Mucosa of descending colon (tissue), 3 donors: ENCODE results near the gene TMUB1. TPM values are rescaled to one million over a fixed set of nuclear protein-coding genes. Genes with fewer than 3 reads are reported as not detected.

ENCODE experiments used
- ATAC-seq: fragments of 200-7000 bp; cut with Tn5 transposase; one replicate; pipeline ENCODE4 v1.9.1; 2020; ENCODE audit warnings: mild to moderate bottlenecking, moderate library complexity
- DNase-seq, 3 donors: peaks; one replicate each; pipeline ENCODE4 v3.0.0-alpha.2; 2020
- H3K36me3 ChIP-seq: fragments of 200-600 bp; one replicate; pipeline ENCODE4 v1.8.0; 2021; ENCODE audit warnings: low read depth, mild to moderate bottlenecking
- H3K4me1 ChIP-seq: fragments of 200-600 bp; one replicate; pipeline ENCODE4 v1.8.0; 2021; ENCODE audit warnings: low read depth, mild to moderate bottlenecking
- H3K4me3 ChIP-seq: fragments of 200-600 bp; one replicate; pipeline ENCODE4 v1.8.0; 2021; ENCODE audit warnings: mild to moderate bottlenecking
- H3K9me3 ChIP-seq: fragments of 200-600 bp; one replicate; pipeline ENCODE4 v1.8.0; 2021; ENCODE audit warnings: mild to moderate bottlenecking
- CTCF ChIP-seq: fragments of 200-600 bp; IDR thresholded peaks from one replicate; pipeline ENCODE4 v1.8.0; 2022; ENCODE audit warnings: antibody characterized with exemption, mild to moderate bottlenecking
- intact Hi-C, 2 donors: fragments of 100-400 bp; cut with DNase I in 1 of 2; cut with micrococcal nuclease in 1 of 2; formaldehyde crosslinking; loops; one replicate each; pipeline versions ENCODE4 v1.11.0 to v1.11.1; 2022; cut with DNase I, micrococcal nuclease
- total RNA-seq, 3 donors: library from RNA; stranded (reverse); fragmentation: NEBNext Ultra II Directional in 2 of 3; extraction: Animal tissue kit (Norgen Biotek cat#: 25700) in 2 of 3; gene quantifications; one replicate each; pipeline versions ENCODE4 v1.2.1 to v1.2.4, GENCODE V29; 2021 to 2023
- donor health status: DM: no; HTN: no; CAD: no; lungs with moderate emphysema.
- donor health status: DM: no; HTN: no; CAD: no.
- donor health status: DM: no; HTN: yes; CAD: no.

TMUB1 gene
- total RNA-seq, 3 donors from 2014 or later, result 54.2 to 63.7 (median 60.8) TPM

- peak; percentile 67 for ATAC-seq
- DNase-seq, result peak; percentile 50 to 81 (median 68)
- H3K36me3 ChIP-seq, result no peaks in the 10 kb centered on the region
- H3K4me1 ChIP-seq, result peaks cover 24% of the 10 kb centered on the region
- TF ChIP-seq CTCF, result peak; percentile 66
- no peaks in the 10 kb centered on the region for H3K9me3 ChIP-seq
- intact Hi-C loops, result no loop called here
- no peak overlapping the region for H3K4me3 ChIP-seq
Observed at GRCh38 chr7:151091431-151091830, 8.1 kb upstream of the TMUB1 start.

GRCh38 chr7:151091003-151091402 lies 7.7 kb upstream of the TMUB1 start:
- ATAC-seq (no peak), DNase-seq (peak in 2 of 3 donors; percentile 20 to 44)
- no peak overlapping the region for H3K4me3 ChIP-seq
- intact Hi-C loops, result no loop called here
- no peak for TF ChIP-seq CTCF
- no peaks in the 10 kb centered on the region for H3K36me3 ChIP-seq
- peaks cover 24% of the 10 kb centered on the region for H3K4me1 ChIP-seq
- H3K9me3 ChIP-seq, result no peaks in the 10 kb centered on the region

- intact Hi-C loops, result no loop called here
- Histone ChIP-seq H3K9me3 (no peaks in the 10 kb centered on the region), H3K4me3 (no peak overlapping the region), H3K36me3 (no peaks in the 10 kb centered on the region), H3K4me1 (peaks cover 27% of the 10 kb centered on the region)
- DNase-seq (peak in 2 of 3 donors; percentile 37 to 49), ATAC-seq (no peak)
- TF ChIP-seq CTCF, result no peak
Observed at GRCh38 chr7:151089893-151090730, 6.8 kb upstream of the TMUB1 start.

DNA sequence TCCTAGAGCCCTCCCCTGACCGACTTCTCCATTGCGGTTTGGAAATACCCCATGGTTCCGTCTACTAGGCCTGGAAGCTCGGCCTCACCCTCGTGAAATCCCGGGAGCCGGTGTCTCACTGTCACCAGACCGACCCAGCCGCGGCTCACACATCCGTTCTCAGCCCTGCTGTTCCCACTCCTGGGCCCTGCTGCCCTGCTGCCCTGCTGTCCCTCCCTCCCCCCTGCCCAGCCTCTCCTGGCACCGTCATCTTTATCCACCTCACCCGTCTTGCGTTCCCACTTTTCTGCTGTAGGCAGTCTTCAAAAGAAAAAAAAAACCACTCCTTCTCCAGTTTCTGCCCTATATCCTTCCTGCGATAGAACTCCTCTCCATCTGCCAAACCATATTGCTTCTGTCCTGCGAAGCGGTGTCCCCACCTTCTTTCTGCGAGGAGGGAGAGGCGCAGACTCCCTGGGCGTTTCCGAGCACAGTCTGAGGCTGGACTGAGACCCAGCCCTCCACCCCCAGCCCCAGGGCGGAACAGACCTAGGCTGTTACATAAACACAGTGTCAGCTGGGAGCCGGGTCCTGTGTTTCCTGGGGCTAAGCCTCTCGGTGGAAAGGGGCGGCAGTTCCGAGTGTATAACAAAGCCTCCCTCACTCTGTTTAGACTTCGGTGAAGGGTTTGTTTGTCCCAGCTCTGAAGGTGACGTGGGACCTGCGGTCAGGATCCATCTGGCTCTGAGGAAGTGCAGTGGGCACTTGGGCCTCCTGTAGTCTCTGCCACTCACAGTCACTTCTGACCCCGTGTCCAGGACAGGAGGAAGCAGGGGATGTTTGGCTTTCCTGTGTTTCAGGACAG lies 5.8 kb upstream of the TMUB1 start:
- H3K4me3 ChIP-seq, result no peak overlapping the region
- DNase-seq, result peak; percentile 56 to 84 (median 58)
- no peaks in the 10 kb centered on the region for H3K9me3 ChIP-seq
- peak; percentile 1 for ATAC-seq
- no peaks in the 10 kb centered on the region for H3K36me3 ChIP-seq
- intact Hi-C loops, result no loop called here
- TF ChIP-seq CTCF, result no peak
- peaks cover 27% of the 10 kb centered on the region for H3K4me1 ChIP-seq

GRCh38 chr7:151088019-151088855 lies 4.9 kb upstream of the TMUB1 start:
- ATAC-seq, result no peak
- intact Hi-C loops, result no loop called here
- Histone ChIP-seq H3K9me3 (no peaks in the 10 kb centered on the region), H3K4me1 (peaks cover 27% of the 10 kb centered on the region), H3K4me3 (no peak overlapping the region), H3K36me3 (no peaks in the 10 kb centered on the region)
- DNase-seq, result peak in 1 of 3 donors; percentile 41
- no peak for TF ChIP-seq CTCF
